Measurements from ENCODE around the gene SLC35E2B. TPM values are rescaled to one million over a fixed set of nuclear protein-coding genes. Genes with fewer than 3 reads are reported as not detected.

SLC35E2B gene
- total and polyA plus RNA-seq, 2 of the 8 experiments (the other 6 are each of a cell fraction or from before 2014, with no cell fraction given) = 25.9 to 46.7 TPM

DNA sequence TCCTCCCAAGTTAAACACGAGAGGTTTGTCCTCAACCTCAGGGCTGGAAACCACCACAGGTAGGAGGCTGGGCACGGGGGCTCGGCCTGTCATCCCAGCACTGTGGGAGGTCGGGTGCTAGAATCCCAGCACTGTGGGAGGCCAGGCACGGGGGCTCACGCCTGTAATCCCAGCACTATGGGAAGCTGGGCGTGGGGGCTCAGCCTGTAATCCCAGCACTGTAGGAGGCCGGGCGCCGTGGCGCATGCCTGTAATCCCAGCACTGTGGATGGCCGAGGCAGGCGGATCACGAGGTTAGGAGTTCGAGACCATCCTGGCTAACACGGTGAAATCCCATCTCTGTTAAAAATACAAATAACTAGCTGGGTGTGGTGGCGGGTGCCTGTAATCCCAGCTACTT is 38.3 kb upstream of the SLC35E2B start:
- Histone ChIP-seq H4K8ac (ENCODE audit: extremely low read depth, insufficient read depth, low read length) (no peak overlapping the region), H3K4me2 (ENCODE audit: insufficient read depth in 1 of 2, low read depth in 2 of 2, low read length in 2 of 2) (no peak overlapping the region), H4K91ac (replicated peaks; ENCODE audit: insufficient read length, low read length) (no peak overlapping the region), H2AK5ac (ENCODE audit: low read depth, low read length) (no peak overlapping the region), H3K23ac (ENCODE audit: insufficient read length) (no peak overlapping the region), H2BK20ac (ENCODE audit: low read length) (no peak overlapping the region), H4K20me1 (replicated peaks in 1 of 2; ENCODE audit: control insufficient read depth in 1 of 2, insufficient read depth in 2 of 2, low read length in 2 of 2) (peaks cover 0 to 3% of the 10 kb centered on the region in 2 experiments), H3K27me3 (replicated peaks in 1 of 4; ENCODE audit: control insufficient read depth in 3 of 4, extremely low read depth in 1 of 4, insufficient read depth in 3 of 4, low read length in 3 of 4) (no peaks in the 10 kb centered on the region), H2BK15ac (ENCODE audit: low read length) (no peak overlapping the region), H3K56ac (replicated peaks; ENCODE audit: insufficient read length, low read depth, low read length) (no peak overlapping the region), H3K36me3 (ENCODE audit: control insufficient read depth in 2 of 4, insufficient read depth in 4 of 4, low read length in 3 of 4) (peaks cover 0 to 10% (median 2%) of the 10 kb centered on the region in 4 experiments; a peak in 2 of 8 replicates), H3K4ac (replicated peaks; ENCODE audit: insufficient read length, low read depth, low read length) (no peak overlapping the region), H3K18ac (ENCODE audit: extremely low read depth, low read length) (no peak overlapping the region), H4K5ac (ENCODE audit: insufficient read length, low read depth, low read length) (no peak overlapping the region), H3K79me1 (ENCODE audit: low read depth, low read length) (no peaks in the 10 kb centered on the region), H2AFZ (ENCODE audit: low read length) (no peak overlapping the region), H3K9me3 (ENCODE audit: insufficient read depth in 2 of 2, low read depth in 1 of 2, low read length in 1 of 2) (no peaks in the 10 kb centered on the region), H3K27ac (ENCODE audit: low read depth, low read length) (no peak overlapping the region), H3K4me1 (replicated peaks in 1 of 4; ENCODE audit: control insufficient read depth in 3 of 4, insufficient read depth in 4 of 4, low read length in 3 of 4) (no peaks in the 10 kb centered on the region), H2BK5ac (ENCODE audit: low read depth, low read length) (no peak overlapping the region), H3K79me2 (ENCODE audit: control insufficient read depth in 1 of 2, insufficient read depth in 2 of 2, low read length in 2 of 2) (no peaks in the 10 kb centered on the region), H2BK12ac (ENCODE audit: low read depth, low read length) (no peak overlapping the region), H3K14ac (ENCODE audit: insufficient read length) (no peak overlapping the region), H3K9ac (replicated peaks in 1 of 4; ENCODE audit: extremely low read depth in 1 of 4, low read depth in 3 of 4, low read length in 3 of 4) (no peak overlapping the region), H3K4me3 (ENCODE audit: extremely low read depth in 1 of 4, insufficient read depth in 2 of 4, low read depth in 3 of 4, low read length in 4 of 4) (no peak overlapping the region), H2BK120ac (replicated peaks; ENCODE audit: low read depth, low read length) (no peak overlapping the region), H3K23me2 (ENCODE audit: low read depth, low read length) (no peaks in the 10 kb centered on the region)
- ChIA-PET POLR2A (ENCODE audit: partially characterized antibody) (no interaction called here), CTCF (ENCODE audit: partially characterized antibody) (no interaction called here)
- no peak for FAIRE-seq
- WGBS, 2 experiments (ENCODE audit: extremely low coverage in 1 of 2, insufficient coverage in 1 of 2, insufficient read length in 1 of 2, insufficient replicate concordance in 2 of 2, low coverage in 1 of 2, low lambda C conversion rate in 2 of 2, missing lambda C conversion rate in 1 of 2) = 89% methylated on average over 17 of the region's 17 CpGs; no CpG with 5 or more reads in 1 of the 2 experiments
- no peak for DNase-seq (ENCODE audit: low read depth in 1 of 2, low spot score in 2 of 2)
- TF ChIP-seq KDM5A (IDR thresholded peaks at IDR 0.05; ENCODE audit: low read length) (no peak), ZNF274 (IDR thresholded peaks at IDR 0.05; ENCODE audit: borderline replicate concordance, extremely low read depth, low read length) (no peak), FOSL1 (IDR thresholded peaks at IDR 0.05; ENCODE audit: insufficient read depth, low read depth, low read length) (no peak), SP4 (IDR thresholded peaks at IDR 0.05; ENCODE audit: low read length) (no peak), POU5F1 (IDR thresholded peaks at IDR 0.05; ENCODE audit: low read depth, low read length) (no peak), RAD21 (IDR thresholded peaks at IDR 0.05 in 1 of 2, conservative IDR thresholded peaks at IDR 0.05 in 1 of 2; ENCODE audit: low read depth in 2 of 2, low read length in 2 of 2) (no peak), POLR2AphosphoS5 (IDR thresholded peaks at IDR 0.05; ENCODE audit: low read depth, low read length) (no peak), RNF2 (IDR thresholded peaks at IDR 0.05; ENCODE audit: borderline replicate concordance, low read depth, low read length, missing control alignments, poor library complexity, severe bottlenecking) (no peak), TEAD4 (IDR thresholded peaks at IDR 0.05; ENCODE audit: low read depth, low read length) (no peak), SP1 (IDR thresholded peaks at IDR 0.05; ENCODE audit: low read depth, low read length) (no peak)
- TF ChIP-seq, protein P1, sequence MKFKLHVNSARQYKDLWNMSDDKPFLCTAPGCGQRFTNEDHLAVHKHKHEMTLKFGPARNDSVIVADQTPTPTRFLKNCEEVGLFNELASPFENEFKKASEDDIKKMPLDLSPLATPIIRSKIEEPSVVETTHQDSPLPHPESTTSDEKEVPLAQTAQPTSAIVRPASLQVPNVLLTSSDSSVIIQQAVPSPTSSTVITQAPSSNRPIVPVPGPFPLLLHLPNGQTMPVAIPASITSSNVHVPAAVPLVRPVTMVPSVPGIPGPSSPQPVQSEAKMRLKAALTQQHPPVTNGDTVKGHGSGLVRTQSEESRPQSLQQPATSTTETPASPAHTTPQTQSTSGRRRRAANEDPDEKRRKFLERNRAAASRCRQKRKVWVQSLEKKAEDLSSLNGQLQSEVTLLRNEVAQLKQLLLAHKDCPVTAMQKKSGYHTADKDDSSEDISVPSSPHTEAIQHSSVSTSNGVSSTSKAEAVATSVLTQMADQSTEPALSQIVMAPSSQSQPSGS (IDR thresholded peaks at IDR 0.05; ENCODE audit: low read length) = no peak
- TF ChIP-seq, protein P2, sequence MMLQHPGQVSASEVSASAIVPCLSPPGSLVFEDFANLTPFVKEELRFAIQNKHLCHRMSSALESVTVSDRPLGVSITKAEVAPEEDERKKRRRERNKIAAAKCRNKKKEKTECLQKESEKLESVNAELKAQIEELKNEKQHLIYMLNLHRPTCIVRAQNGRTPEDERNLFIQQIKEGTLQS (IDR thresholded peaks at IDR 0.05; ENCODE audit: insufficient read depth, low read depth, low read length) = no peak

All from H1 (cell line).